ENCODE data around the gene GAREM2.

GRCh38 chr2:26214759-26215158 lies 41.9 kb downstream of the GAREM2 start:
- no peak for TF ChIP-seq POLR2AphosphoS5 (IDR thresholded peaks at IDR 0.05; ENCODE audit: insufficient read depth in 1 of 2, low read depth in 1 of 2)
- no peak for TF ChIP-seq CTCF (IDR thresholded peaks at IDR 0.05)
